NCI-H1105 treated with DMSO at 0.1 percent for 48 hours (cell line): ENCODE results near the gene HERC3.

Source experiments
- DNase-seq: peaks from one replicate; lab custom pipeline; 2025; lab: John Stamatoyannopoulos, UW

Gene HERC3

GRCh38 chr4:88660446-88661294 is 68.4 kb downstream of the HERC3 start:
- DNase-seq: no peak

GRCh38 chr4:88661739-88662138 is 69.5 kb downstream of the HERC3 start:
- DNase-seq: no peak

GRCh38 chr4:88672987-88673386 is 80.7 kb downstream of the HERC3 start:
- DNase-seq: peak; percentile 2

- DNase-seq: no peak
Observed at GRCh38 chr4:88673886-88674285, 81.6 kb downstream of the HERC3 start.

GRCh38 chr4:88674565-88674964 is 82.3 kb downstream of the HERC3 start:
- DNase-seq: no peak

- no peak for DNase-seq
Observed at GRCh38 chr4:88674979-88675378, 82.7 kb downstream of the HERC3 start.

GRCh38 chr4:88675543-88675942 is 83.3 kb downstream of the HERC3 start:
- DNase-seq: no peak

- no peak for DNase-seq
Observed at GRCh38 chr4:88681209-88681608, 88.9 kb downstream of the HERC3 start.

- no peak for DNase-seq
Observed at GRCh38 chr4:88690355-88690754, 98.1 kb downstream of the HERC3 start.

GRCh38 chr4:88693792-88694191 is 101.5 kb downstream of the HERC3 start:
- no peak for DNase-seq

GRCh38 chr4:88696630-88697029 is 104.3 kb downstream of the HERC3 start:
- no peak for DNase-seq

GRCh38 chr4:88697141-88697540 is 104.9 kb downstream of the HERC3 start:
- DNase-seq: no peak

GRCh38 chr4:88697588-88698329 is 105.5 kb downstream of the HERC3 start, which contains the start of gene NAP1L5:
Gene NAP1L5 (minus strand): TSS chr4:88697829. CDS start chr4:88697754, 75 bp downstream.
- no peak for DNase-seq

GRCh38 chr4:88698519-88698918 is 106.2 kb downstream of the HERC3 start:
- no peak for DNase-seq

GRCh38 chr4:88702782-88703181 is 110.5 kb downstream of the HERC3 start:
- DNase-seq: no peak

- no peak for DNase-seq
Observed at GRCh38 chr4:88705223-88705622, 112.9 kb downstream of the HERC3 start.

GRCh38 chr4:88705805-88706492 is 113.7 kb downstream of the HERC3 start:
- no peak for DNase-seq

GRCh38 chr4:88706574-88706973 is 114.3 kb downstream of the HERC3 start:
- DNase-seq: peak; percentile 28

GRCh38 chr4:88709989-88710388 is 117.7 kb downstream of the HERC3 start:
- DNase-seq: no peak

GRCh38 chr4:88713782-88714181 is 121.5 kb downstream of the HERC3 start:
- no peak for DNase-seq

GRCh38 chr4:88718098-88718497 is 125.8 kb downstream of the HERC3 start:
- DNase-seq: no peak

GRCh38 chr4:88719381-88719780 is 127.1 kb downstream of the HERC3 start:
- no peak for DNase-seq
